IMR-90 (cell line): Measurements from ENCODE around the gene EXOC6. TPM values are rescaled to one million over a fixed set of nuclear protein-coding genes. Genes with fewer than 3 reads are reported as not detected.

Source experiments
- ATAC-seq: fragments of 200-7000 bp; cut with Tn5 transposase; 2 replicates; pipeline ENCODE4 v1.9.1; 2020; ENCODE audit warnings: low read depth, mild to moderate bottlenecking, moderate library complexity
- BruUV-seq: library from RNA; stranded (reverse); fragments of 400-500 nt; replicated peaks from 2 replicates; lab custom pipeline; 2021; lab: Mats Ljungman, UMichigan
- CTCF ChIA-PET: fragments of 300-600 bp; formaldehyde crosslinking; extraction: SDS; loops from one replicate; lab custom pipeline; 2021; ENCODE audit warnings: antibody characterized with exemption; lab: Yijun Ruan, JAX
- POLR2A ChIA-PET: fragments of 300-600 bp; sonication (Branson Sonifier 250); formaldehyde crosslinking; loops from one replicate; lab custom pipeline; 2022; ENCODE audit warnings: antibody characterized with exemption; ENCODE audit not compliant: unreplicated experiment; lab: Charles Lee
- DNase-seq: peaks from one replicate; pipeline ENCODE4 v3.0.0; 2013
- H2AFZ ChIP-seq: replicated peaks from 2 replicates; pipeline ENCODE3; 2013; ENCODE audit warnings: low read length, mild to moderate bottlenecking; ENCODE audit not compliant: poor library complexity
- H2AK5ac ChIP-seq: 2 replicates; pipeline ENCODE4 v1.6.1; 2013; ENCODE audit warnings: low read depth, low read length, inconsistent platforms
- H2AK9ac ChIP-seq: replicated peaks from 2 replicates; pipeline ENCODE3; 2013; ENCODE audit warnings: mild to moderate bottlenecking, low read depth, low read length, moderate library complexity; ENCODE audit not compliant: poor library complexity
- H2BK120ac ChIP-seq: 2 replicates; pipeline ENCODE4 v1.6.1; 2013; ENCODE audit warnings: low read depth, low read length, inconsistent platforms
- H2BK15ac ChIP-seq: 3 replicates; pipeline ENCODE4 v1.6.1; 2013; ENCODE audit warnings: low read depth, low read length, inconsistent platforms
- H2BK20ac ChIP-seq: 2 replicates; pipeline ENCODE4 v1.6.1; 2013; ENCODE audit warnings: low read depth, mild to moderate bottlenecking, inconsistent platforms, low read length, moderate library complexity
- H2BK5ac ChIP-seq: 2 replicates; pipeline ENCODE4 v1.6.1; 2013; ENCODE audit warnings: mild to moderate bottlenecking, low read depth, low read length, inconsistent platforms; ENCODE audit not compliant: poor library complexity, severe bottlenecking
- H3K14ac ChIP-seq: replicated peaks from 2 replicates; pipeline ENCODE4 v1.6.1; 2013; ENCODE audit warnings: low read depth, low read length, inconsistent platforms
- H3K18ac ChIP-seq: 2 replicates; pipeline ENCODE4 v1.6.1; 2013; ENCODE audit warnings: low read depth, low read length, control low read depth
- H3K23ac ChIP-seq: 2 replicates; pipeline ENCODE4 v1.6.1; 2013; ENCODE audit warnings: low read depth, low read length, inconsistent platforms
- H3K27ac ChIP-seq: 2 replicates; pipeline ENCODE4 v1.5.1; 2013; ENCODE audit warnings: mild to moderate bottlenecking, control low read depth, low read length; ENCODE audit not compliant: insufficient read depth
- H3K27me3 ChIP-seq: 2 replicates; pipeline ENCODE4 v1.6.1; 2013; ENCODE audit warnings: low read length; ENCODE audit not compliant: control insufficient read depth, insufficient read depth
- H3K36me3 ChIP-seq: 2 replicates; pipeline ENCODE4 v1.6.1; 2013; ENCODE audit warnings: low read length, mixed read lengths; ENCODE audit not compliant: control insufficient read depth, insufficient read depth
- H3K4ac ChIP-seq: 2 replicates; pipeline ENCODE4 v1.6.1; 2013; ENCODE audit warnings: low read depth, low read length, inconsistent platforms
- H3K4me1 ChIP-seq: 2 replicates; pipeline ENCODE4 v1.6.1; 2013; ENCODE audit warnings: low read length, mixed read lengths; ENCODE audit not compliant: control insufficient read depth, insufficient read depth
- H3K4me2 ChIP-seq: 2 replicates; pipeline ENCODE4 v1.6.1; 2013; ENCODE audit warnings: low read depth, mild to moderate bottlenecking, control low read depth, low read length, moderate library complexity
- H3K4me3 ChIP-seq: 2 replicates; pipeline ENCODE4 v1.5.1; 2013; ENCODE audit warnings: low read depth, mild to moderate bottlenecking, control low read depth, low read length, moderate library complexity; ENCODE audit not compliant: insufficient read depth
- H3K56ac ChIP-seq: 2 replicates; pipeline ENCODE4 v1.6.1; 2013; ENCODE audit warnings: low read length, inconsistent platforms; ENCODE audit not compliant: insufficient read depth; ENCODE audit errors: extremely low read depth
- H3K79me1 ChIP-seq, 2 experiments: 2 replicates each; pipeline ENCODE4 v1.6.1; 2013; ENCODE audit warnings: low read length in 2 of 2, inconsistent platforms in 1 of 2, low read depth in 1 of 2
- H3K9ac ChIP-seq: 2 replicates; pipeline ENCODE4 v1.6.1; 2013; ENCODE audit warnings: low read depth, low read length, control low read depth
- H3K9me1 ChIP-seq: 2 replicates; pipeline ENCODE4 v1.6.1; 2013; ENCODE audit warnings: low read length, inconsistent platforms; ENCODE audit not compliant: insufficient read depth
- H3K9me3 ChIP-seq: 2 replicates; pipeline ENCODE4 v1.6.1; 2013; ENCODE audit warnings: low read length; ENCODE audit not compliant: control insufficient read depth, insufficient read depth
- H4K20me1 ChIP-seq: 2 replicates; pipeline ENCODE4 v1.6.1; 2013; ENCODE audit warnings: low read length, inconsistent platforms; ENCODE audit not compliant: insufficient read depth
- H4K5ac ChIP-seq: 2 replicates; pipeline ENCODE4 v1.6.1; 2013; ENCODE audit warnings: mild to moderate bottlenecking, low read depth, low read length, control low read depth
- H4K8ac ChIP-seq, 2 experiments: 2 replicates each; pipeline ENCODE4 v1.6.1; 2013; ENCODE audit warnings: low read depth in 2 of 2, low read length in 2 of 2, control low read depth in 1 of 2, inconsistent platforms in 1 of 2
- H4K91ac ChIP-seq: 2 replicates; pipeline ENCODE4 v1.6.1; 2013; ENCODE audit warnings: low read depth, low read length, inconsistent platforms; ENCODE audit not compliant: insufficient read depth
- CHD1 ChIP-seq: IDR thresholded peaks from 2 replicates; pipeline ENCODE4 v1.6.1; 2012; ENCODE audit warnings: low read depth, low read length, improper control_type of control experiment
- MAFK ChIP-seq: IDR thresholded peaks from 2 replicates; pipeline ENCODE4 v1.6.1; 2012; ENCODE audit warnings: low read depth, low read length, improper control_type of control experiment
- RAD21 ChIP-seq: IDR thresholded peaks from 2 replicates; pipeline ENCODE4 v1.6.1; 2012; ENCODE audit warnings: low read length, improper control_type of control experiment
- SMC3 ChIP-seq: fragments of 150-350 bp; IDR thresholded peaks from 2 replicates; pipeline ENCODE4 v1.6.1; 2016; ENCODE audit warnings: low read depth, mild to moderate bottlenecking, antibody characterized with exemption, low read length, moderate library complexity
- dilution Hi-C: fragments of 300-500 bp; cut with HindIII; formaldehyde crosslinking; loops from one replicate; pipeline ENCODE4 v1.14.3; 2018; ENCODE audit warnings: low sequenced_read_pairs; ENCODE audit not compliant: unreplicated experiment
- in situ Hi-C: fragments of 300-500 bp; cut with MboI; formaldehyde crosslinking; loops from 3 replicates; pipeline ENCODE4 v1.14.3; 2019; ENCODE audit warnings: low sequenced_read_pairs, inconsistent platforms, mixed read lengths
- intact Hi-C: fragments of 100-400 bp; cut with micrococcal nuclease; formaldehyde crosslinking; loops from 2 replicates; pipeline ENCODE4 v1.10.0; 2022
- polyA plus RNA-seq, 3 experiments: library from polyadenylated mRNA; depleted of rRNA; stranded (reverse); fragments of >200 nt; gene quantifications; 2 replicates each; pipeline ENCODE4 v1.2.3, GENCODE V29; 2012; ENCODE audit warnings: low replicate concordance in 1 of 3
- total RNA-seq: library from RNA; depleted of rRNA; stranded (reverse); fragments of >200 nt; gene quantifications from 2 replicates; pipeline ENCODE4 v1.2.3, GENCODE V29; 2012

The EXOC6 gene
- total and polyA plus RNA-seq, 2 of the 4 experiments (the other 2 are of a cell fraction) = 4.5 to 11.5 TPM

DNA sequence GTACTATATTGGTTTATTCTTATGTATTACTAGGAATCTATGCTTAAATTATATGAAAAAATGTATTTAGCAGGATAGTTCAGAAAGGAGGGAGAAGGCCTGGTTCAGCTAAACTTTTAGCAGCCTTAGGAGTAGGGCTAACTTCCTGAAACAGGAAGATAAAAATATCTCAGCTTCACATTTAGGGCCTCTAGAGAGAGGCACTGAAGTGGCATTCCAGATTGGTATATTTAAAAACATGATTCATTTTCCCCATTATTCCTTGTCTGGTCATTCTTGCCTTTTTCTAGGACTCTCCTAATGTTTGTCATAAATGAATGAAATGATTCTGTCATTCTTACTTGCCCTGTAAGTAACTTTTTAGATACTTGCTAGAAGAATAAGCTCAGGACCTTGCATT lies 149.3 kb downstream of the EXOC6 start:
- Histone ChIP-seq H2BK15ac (no peak overlapping the region), H3K79me1 (no peaks in the 10 kb centered on the region), H3K27me3 (no peaks in the 10 kb centered on the region), H3K9ac (no peak overlapping the region), H3K18ac (no peak overlapping the region), H3K14ac (no peak overlapping the region), H3K27ac (no peak overlapping the region), H3K56ac (no peak overlapping the region), H4K5ac (no peak overlapping the region), H4K8ac (no peak overlapping the region), H4K91ac (no peak overlapping the region), H2BK5ac (peak overlapping the region; percentile 49), H3K23ac (no peak overlapping the region), H3K4me1 (peaks cover 2% of the 10 kb centered on the region; the same call in 1 of the 2 replicates), H3K9me1 (no peaks in the 10 kb centered on the region), H2AK9ac (no peak overlapping the region), H3K4ac (no peak overlapping the region), H2BK120ac (no peak overlapping the region), H2AFZ (no peak overlapping the region), H3K4me2 (no peak overlapping the region), H2AK5ac (no peak overlapping the region), H2BK20ac (no peak overlapping the region), H4K20me1 (no peaks in the 10 kb centered on the region), H3K9me3 (no peaks in the 10 kb centered on the region), H3K36me3 (no peaks in the 10 kb centered on the region), H3K4me3 (no peak overlapping the region)
- in situ Hi-C loops = no loop called here
- peak; percentile 38 for ATAC-seq
- ChIA-PET CTCF (interaction anchor here (0.5 to 0.8 kb wide), 2 partner anchors 107 to 201 kb away, joined by 3 read pairs; no protein-coding TSS in a partner anchor), POLR2A (no interaction called here)
- no peak for DNase-seq
- no TSS peak for BruUV-seq
- dilution Hi-C loops = no loop called here
- intact Hi-C loops = no loop called here
- TF ChIP-seq MAFK (no peak), CHD1 (no peak), RAD21 (no peak), SMC3 (no peak)
